Osteoblast (primary cell): ENCODE measurements around the gene RDH12. TPM values are rescaled to one million over a fixed set of nuclear protein-coding genes. Genes with fewer than 3 reads are reported as not detected.

Experiments
- DNase-seq: peaks from one replicate; pipeline ENCODE4 v3.0.0; 2011; ENCODE audit warnings: low spot score, mixed read lengths; ENCODE audit not compliant: insufficient read length; ENCODE audit errors: missing footprints
- H2AFZ ChIP-seq: 2 replicates; pipeline ENCODE4 v1.6.0; 2011; ENCODE audit warnings: mild to moderate bottlenecking, low read length
- H3K27ac ChIP-seq: 2 replicates; pipeline ENCODE4 v1.5.1; 2011; ENCODE audit warnings: mild to moderate bottlenecking, low read depth, low read length, moderate library complexity
- H3K27me3 ChIP-seq: 2 replicates; pipeline ENCODE4 v1.6.0; 2012; ENCODE audit warnings: mild to moderate bottlenecking, control low read depth, inconsistent platforms, low read length, moderate library complexity; ENCODE audit not compliant: insufficient read depth
- H3K36me3 ChIP-seq: 2 replicates; pipeline ENCODE4 v1.5.1; 2011; ENCODE audit warnings: mild to moderate bottlenecking, low read length, control low read depth, moderate library complexity; ENCODE audit not compliant: insufficient read depth
- H3K4me1 ChIP-seq: 2 replicates; pipeline ENCODE4 v1.5.1; 2011; ENCODE audit warnings: mild to moderate bottlenecking, low read length, control low read depth, moderate library complexity; ENCODE audit not compliant: insufficient read depth
- H3K4me2 ChIP-seq: 2 replicates; pipeline ENCODE4 v1.6.0; 2011; ENCODE audit warnings: mild to moderate bottlenecking, low read length; ENCODE audit not compliant: insufficient read depth
- H3K4me3 ChIP-seq: fragments of 200-600 bp; sonication (generic); 3 replicates; pipeline ENCODE4 v1.5.1; 2012; ENCODE audit warnings: mild to moderate bottlenecking, low read length, inconsistent platforms; ENCODE audit not compliant: insufficient read depth
- H3K79me2 ChIP-seq: 2 replicates; pipeline ENCODE4 v1.6.0; 2012; ENCODE audit warnings: mild to moderate bottlenecking, low read length, control low read depth, inconsistent platforms; ENCODE audit not compliant: insufficient read depth
- H3K9me3 ChIP-seq: 2 replicates; pipeline ENCODE4 v1.5.1; 2011; ENCODE audit warnings: low read depth, low read length, control low read depth
- H4K20me1 ChIP-seq: 2 replicates; pipeline ENCODE4 v1.6.0; 2012; ENCODE audit warnings: mild to moderate bottlenecking, low read length, control low read depth; ENCODE audit not compliant: insufficient read depth
- CTCF ChIP-seq: IDR thresholded peaks from 2 replicates; pipeline ENCODE4 v1.5.1; 2011; ENCODE audit warnings: mild to moderate bottlenecking, low read depth, low read length, moderate library complexity; ENCODE audit errors: extremely low read depth
- small RNA-seq: library from RNA; depleted of rRNA; stranded (forward); fragments of <200 nt; gene quantifications from one replicate; pipeline ENCODE3, GENCODE V24; 2012
- total RNA-seq: library from RNA; depleted of rRNA; stranded (reverse); fragments of >200 nt; gene quantifications from 2 replicates; pipeline ENCODE4 v1.2.3, GENCODE V29; 2012

Gene RDH12
- total RNA-seq, 1 donor: not detected

GRCh38 chr14:67782090-67782489 is 80.4 kb downstream of the RDH12 start:
- Histone ChIP-seq H3K9me3 (no peaks in the 10 kb centered on the region), H3K27me3 (no peaks in the 10 kb centered on the region), H3K27ac (no peak overlapping the region), H3K4me2 (no peak overlapping the region), H3K79me2 (no peaks in the 10 kb centered on the region), H3K4me1 (no peaks in the 10 kb centered on the region), H3K36me3 (peaks cover 71% of the 10 kb centered on the region), H2AFZ (no peak overlapping the region), H4K20me1 (no peaks in the 10 kb centered on the region), H3K4me3 (no peak overlapping the region)
- no peak for TF ChIP-seq CTCF
- DNase-seq: no peak

Small RNAs within 50 kb of the gene (small RNA-seq; reads per million reads assigned to genes)
- gene AL049779.3 (not detected), gene RN7SL369P (not detected), gene RNA5SP386 (not detected)

Other genes starting within 250 kb of the RDH12 start
- 5.8 and 8.3 TPM in 2 replicates for gene TMEM229B, start 213.2 kb upstream of the RDH12 start, total RNA-seq
- 0.59 and 1.1 TPM in 2 replicates for gene PLEKHH1, start 168.6 kb upstream of the RDH12 start, total RNA-seq
- 15.3 and 16.3 TPM in 2 replicates for gene PIGH, start 101.6 kb upstream of the RDH12 start, total RNA-seq
- gene ARG2, start 82.0 kb upstream of the RDH12 start, total RNA-seq: 11.2 and 13.3 TPM in 2 replicates
- gene VTI1B, start 27.3 kb upstream of the RDH12 start, total RNA-seq: 64.1 and 66.6 TPM in 2 replicates
- 138 and 143 TPM in 2 replicates for gene RDH11, start 6.1 kb upstream of the RDH12 start, total RNA-seq
- gene ZFYVE26, start 114.7 kb downstream of the RDH12 start, total RNA-seq: 37.6 and 43.0 TPM in 2 replicates
- gene RAD51B, start 117.9 kb downstream of the RDH12 start, total RNA-seq: 13.8 and 22.4 TPM in 2 replicates